H1 (cell line): ENCODE data around the gene SNAP25. TPM values are rescaled to one million over a fixed set of nuclear protein-coding genes. Genes with fewer than 3 reads are reported as not detected.

ENCODE experiments used
- CTCF ChIA-PET: fragments of 300-600 bp; sonication (Branson Sonifier 250); formaldehyde crosslinking; loops from one replicate; lab custom pipeline; 2021; ENCODE audit not compliant: partially characterized antibody; lab: Charles Lee
- POLR2A ChIA-PET: fragments of 300-600 bp; sonication (Branson Sonifier 250); formaldehyde crosslinking; loops from one replicate; lab custom pipeline; 2021; ENCODE audit warnings: inconsistent platforms; ENCODE audit not compliant: partially characterized antibody; lab: Charles Lee
- DNase-seq, 2 experiments: peaks; one replicate each; pipeline versions ENCODE4 v3.0.0 to v3.0.0-alpha.2; 2010 to 2022; ENCODE audit warnings: low spot score in 2 of 2, low read depth in 1 of 2, mixed read lengths in 1 of 2
- FAIRE-seq: peaks from 2 replicates; lab custom pipeline; 2011; peaks lifted over from hg19 to GRCh38; lab: Jason Lieb, UNC
- H2AFZ ChIP-seq: 2 replicates; pipeline ENCODE4 v1.8.1; 2012; ENCODE audit warnings: low read length, inconsistent platforms
- H2AK5ac ChIP-seq: 2 replicates; pipeline ENCODE4 v1.6.1; 2013; ENCODE audit warnings: low read depth, low read length
- H2BK120ac ChIP-seq: replicated peaks from 2 replicates; pipeline ENCODE3; 2013; ENCODE audit warnings: low read depth, low read length, inconsistent platforms
- H2BK12ac ChIP-seq: 2 replicates; pipeline ENCODE4 v1.6.1; 2013; ENCODE audit warnings: low read depth, low read length
- H2BK15ac ChIP-seq: 2 replicates; pipeline ENCODE4 v1.6.1; 2013; ENCODE audit warnings: low read length
- H2BK20ac ChIP-seq: 2 replicates; pipeline ENCODE4 v1.6.1; 2013; ENCODE audit warnings: low read length
- H2BK5ac ChIP-seq: 2 replicates; pipeline ENCODE4 v1.6.1; 2013; ENCODE audit warnings: low read depth, low read length
- H3K14ac ChIP-seq: 2 replicates; pipeline ENCODE4 v1.6.1; 2013; ENCODE audit warnings: inconsistent platforms; ENCODE audit not compliant: insufficient read length
- H3K18ac ChIP-seq: 2 replicates; pipeline ENCODE4 v1.6.1; 2013; ENCODE audit warnings: low read length; ENCODE audit errors: extremely low read depth
- H3K23ac ChIP-seq: 2 replicates; pipeline ENCODE4 v1.6.1; 2013; ENCODE audit warnings: inconsistent platforms; ENCODE audit not compliant: insufficient read length
- H3K23me2 ChIP-seq: 2 replicates; pipeline ENCODE4 v1.6.1; 2013; ENCODE audit warnings: low read depth, low read length
- H3K27ac ChIP-seq: 2 replicates; pipeline ENCODE4 v1.6.1; 2011; ENCODE audit warnings: low read depth, low read length, inconsistent platforms
- H3K27me3 ChIP-seq, 4 experiments: replicated peaks in 1 of 4; 1 replicate in 1 of 4; 2 replicates in 3 of 4; pipeline versions ENCODE4 v1.6.1 to v1.8.1; 2011 to 2013; ENCODE audit warnings: low read length in 3 of 4, mild to moderate bottlenecking in 3 of 4, inconsistent platforms in 2 of 4, mixed read lengths in 2 of 4, moderate library complexity in 1 of 4; ENCODE audit not compliant: control insufficient read depth in 3 of 4, insufficient read depth in 3 of 4; ENCODE audit errors: extremely low read depth in 1 of 4
- H3K36me3 ChIP-seq, 4 experiments: 2 replicates each; pipeline versions ENCODE4 v1.6.1 to v1.8.1; 2011 to 2013; ENCODE audit warnings: mild to moderate bottlenecking in 4 of 4, low read length in 3 of 4, moderate library complexity in 2 of 4, control low read depth in 1 of 4, inconsistent platforms in 1 of 4; ENCODE audit not compliant: insufficient read depth in 4 of 4, control insufficient read depth in 2 of 4
- H3K4ac ChIP-seq: replicated peaks from 2 replicates; pipeline ENCODE3; 2013; ENCODE audit warnings: low read length, low read depth, mixed read lengths, inconsistent platforms; ENCODE audit not compliant: insufficient read length
- H3K4me1 ChIP-seq, 4 experiments: replicated peaks in 1 of 4; 1 replicate in 1 of 4; 2 replicates in 3 of 4; pipeline versions ENCODE4 v1.6.1 to v1.8.1; 2011 to 2013; ENCODE audit warnings: low read length in 3 of 4, inconsistent platforms in 2 of 4, mixed read lengths in 1 of 4; ENCODE audit not compliant: insufficient read depth in 4 of 4, control insufficient read depth in 3 of 4
- H3K4me2 ChIP-seq, 2 experiments: 2 replicates each; pipeline versions ENCODE4 v1.6.1 to v1.8.1; 2011 to 2013; ENCODE audit warnings: low read depth in 2 of 2, low read length in 2 of 2, control low read depth in 1 of 2, inconsistent platforms in 1 of 2, mild to moderate bottlenecking in 1 of 2; ENCODE audit not compliant: insufficient read depth in 1 of 2
- H3K4me3 ChIP-seq, 4 experiments: fragments of 200-600, 300-600 bp in 1 of 4; sonication (generic), shearing (Covaris generic), sonication (Bioruptor Twin) in 1 of 4; 2 replicates each; pipeline versions ENCODE4 v1.5.1 to v1.8.1; 2011 to 2016; ENCODE audit warnings: low read length in 4 of 4, low read depth in 3 of 4, control low read depth in 2 of 4, inconsistent platforms in 2 of 4, mild to moderate bottlenecking in 2 of 4, mixed read lengths in 1 of 4, moderate library complexity in 1 of 4; ENCODE audit not compliant: insufficient read depth in 2 of 4; ENCODE audit errors: extremely low read depth in 1 of 4
- H3K56ac ChIP-seq: replicated peaks from 2 replicates; pipeline ENCODE3; 2013; ENCODE audit warnings: low read depth, mild to moderate bottlenecking, mixed read lengths, low read length, inconsistent platforms; ENCODE audit not compliant: insufficient read length
- H3K79me1 ChIP-seq: 2 replicates; pipeline ENCODE4 v1.6.1; 2013; ENCODE audit warnings: low read depth, low read length, control low read depth
- H3K79me2 ChIP-seq, 2 experiments: 2 replicates each; pipeline versions ENCODE4 v1.6.1 to v1.8.1; 2012 to 2013; ENCODE audit warnings: low read length in 2 of 2, mild to moderate bottlenecking in 2 of 2, inconsistent platforms in 1 of 2; ENCODE audit not compliant: insufficient read depth in 2 of 2, control insufficient read depth in 1 of 2
- H3K9ac ChIP-seq, 4 experiments: replicated peaks in 1 of 4; 1 replicate in 1 of 4; 2 replicates in 3 of 4; pipeline versions ENCODE4 v1.6.1 to v1.8.1; 2011 to 2013; ENCODE audit warnings: low read depth in 3 of 4, low read length in 3 of 4, control low read depth in 2 of 4, mild to moderate bottlenecking in 2 of 4, moderate library complexity in 2 of 4, inconsistent platforms in 1 of 4; ENCODE audit errors: extremely low read depth in 1 of 4
- H3K9me3 ChIP-seq, 2 experiments: 2 replicates each; pipeline versions ENCODE4 v1.6.1 to v1.8.1; 2012 to 2013; ENCODE audit warnings: mild to moderate bottlenecking in 2 of 2, moderate library complexity in 2 of 2, control low read depth in 1 of 2, inconsistent platforms in 1 of 2, low read depth in 1 of 2, low read length in 1 of 2, mixed read lengths in 1 of 2; ENCODE audit not compliant: insufficient read depth in 2 of 2
- H4K20me1 ChIP-seq, 2 experiments: replicated peaks in 1 of 2; 2 replicates each; pipeline versions ENCODE3 to v1.8.1; 2011 to 2013; ENCODE audit warnings: inconsistent platforms in 2 of 2, low read length in 2 of 2, mild to moderate bottlenecking in 1 of 2; ENCODE audit not compliant: insufficient read depth in 2 of 2, control insufficient read depth in 1 of 2
- H4K5ac ChIP-seq: 2 replicates; pipeline ENCODE4 v1.6.1; 2013; ENCODE audit warnings: low read length, low read depth, mixed read lengths, inconsistent platforms; ENCODE audit not compliant: insufficient read length
- H4K8ac ChIP-seq: 2 replicates; pipeline ENCODE4 v1.8.0; 2013; ENCODE audit warnings: mild to moderate bottlenecking, moderate library complexity, low read length, inconsistent platforms; ENCODE audit not compliant: insufficient read depth; ENCODE audit errors: extremely low read depth
- H4K91ac ChIP-seq: replicated peaks from 2 replicates; pipeline ENCODE3; 2013; ENCODE audit warnings: low read length, mixed read lengths, inconsistent platforms; ENCODE audit not compliant: insufficient read length
- BACH1 ChIP-seq: IDR thresholded peaks from 2 replicates; pipeline ENCODE4 v1.6.1; 2012; ENCODE audit warnings: low read length, improper control_type of control experiment
- BCL11A ChIP-seq, 2 experiments: IDR thresholded peaks; one replicate each; pipeline ENCODE4 v1.6.1; 2011; ENCODE audit warnings: low read depth in 2 of 2, low read length in 2 of 2, mild to moderate bottlenecking in 2 of 2
- BRCA1 ChIP-seq: IDR thresholded peaks from 2 replicates; pipeline ENCODE4 v1.6.1; 2012; ENCODE audit warnings: low read depth, low read length, improper control_type of control experiment
- CBX5 ChIP-seq: fragments of 300-800, 300-1000 bp; sonication (generic); IDR thresholded peaks from 2 replicates; pipeline ENCODE4 v1.7.1; 2016; ENCODE audit warnings: antibody characterized with exemption, low read length, low read depth
- CEBPB ChIP-seq: IDR thresholded peaks from 2 replicates; pipeline ENCODE4 v1.6.1; 2012; ENCODE audit warnings: low read depth, low read length
- CREB1 ChIP-seq: IDR thresholded peaks from 2 replicates; pipeline ENCODE4 v1.6.1; 2012; ENCODE audit warnings: inconsistent platforms
- EGR1 ChIP-seq: IDR thresholded peaks from 2 replicates; pipeline ENCODE4 v1.6.1; 2011; ENCODE audit warnings: low read depth, low read length, borderline replicate concordance
- NANOG ChIP-seq: IDR thresholded peaks from 2 replicates; pipeline ENCODE4 v1.6.1; 2011; ENCODE audit warnings: low read length, low read depth, mild to moderate bottlenecking, inconsistent platforms; ENCODE audit not compliant: insufficient read depth, poor library complexity, severe bottlenecking
- POU5F1 ChIP-seq: IDR thresholded peaks from 2 replicates; pipeline ENCODE4 v1.6.1; 2011; ENCODE audit warnings: low read depth, mild to moderate bottlenecking, low read length, moderate library complexity
- RNF2 ChIP-seq: fragments of 200-900, 300-1000 bp; sonication (generic); IDR thresholded peaks from 2 replicates; pipeline ENCODE4 v1.7.1; 2016; ENCODE audit warnings: borderline replicate concordance, low read depth, mild to moderate bottlenecking, antibody characterized with exemption, low read length; ENCODE audit not compliant: poor library complexity, severe bottlenecking; ENCODE audit errors: missing control alignments
- SIN3A ChIP-seq, 2 experiments: IDR thresholded peaks in 1 of 2; conservative IDR thresholded peaks in 1 of 2; 2 replicates each; pipeline ENCODE4 v1.6.1; 2011 to 2012; ENCODE audit warnings: low read length in 2 of 2, improper control_type of control experiment in 1 of 2, low read depth in 1 of 2, mild to moderate bottlenecking in 1 of 2
- SP1 ChIP-seq: IDR thresholded peaks from 2 replicates; pipeline ENCODE4 v1.6.1; 2011; ENCODE audit warnings: low read depth, low read length
- TAF1 ChIP-seq: IDR thresholded peaks from 2 replicates; pipeline ENCODE4 v1.6.1; 2011; ENCODE audit warnings: mild to moderate bottlenecking, low read depth, low read length
- WGBS, 2 experiments: shearing (Covaris generic) in 1 of 2; methylation state at CpG; one replicate each; pipeline versions ENCODE4 v1.1.6 to v1.1.7; 2013 to 2015; ENCODE audit warnings: low lambda C conversion rate in 2 of 2, mixed read lengths in 2 of 2, inconsistent platforms in 1 of 2, low coverage in 1 of 2, missing lambda C conversion rate in 1 of 2; ENCODE audit not compliant: insufficient replicate concordance in 2 of 2, insufficient coverage in 1 of 2, insufficient read length in 1 of 2; ENCODE audit errors: extremely low coverage in 1 of 2, missing lambda C conversion rate in 1 of 2; 5-methylcytosine and 5-hydroxymethylcytosine counted together
- polyA plus RNA-seq, 7 experiments: library from polyadenylated mRNA; depleted of rRNA in 3 of 7; stranded (reverse) in 5 of 7; unstranded in 2 of 7; fragments of >200 nt in 5 of 7; fragments of 200-250 nt in 2 of 7; gene quantifications; 1 replicate in 5 of 7; 2 replicates in 1 of 7; 4 replicates in 1 of 7; pipeline versions ENCODE4 v1.2.1 to v1.2.3, GENCODE V29; 2011 to 2013; ENCODE audit warnings: missing spikeins in 2 of 7, mixed read lengths in 2 of 7
- total RNA-seq: library from RNA; stranded (reverse); fragmentation: NEBNext Ultra II Directional; extraction: Animal tissue kit (Norgen Biotek cat#: 25700); gene quantifications from 2 replicates; pipeline ENCODE4 v1.2.1, GENCODE V29; 2021
- TF ChIP-seq, protein P1 (sequence below): IDR thresholded peaks from 2 replicates; pipeline ENCODE4 v1.6.1; 2011; ENCODE audit warnings: low read depth, mild to moderate bottlenecking, low read length; ENCODE audit not compliant: insufficient read depth

Gene SNAP25
- total and polyA plus RNA-seq, 2 of the 8 experiments (the other 6 are each of a cell fraction or from before 2014, with no cell fraction given) = 0.51 to 0.52 TPM

DNA sequence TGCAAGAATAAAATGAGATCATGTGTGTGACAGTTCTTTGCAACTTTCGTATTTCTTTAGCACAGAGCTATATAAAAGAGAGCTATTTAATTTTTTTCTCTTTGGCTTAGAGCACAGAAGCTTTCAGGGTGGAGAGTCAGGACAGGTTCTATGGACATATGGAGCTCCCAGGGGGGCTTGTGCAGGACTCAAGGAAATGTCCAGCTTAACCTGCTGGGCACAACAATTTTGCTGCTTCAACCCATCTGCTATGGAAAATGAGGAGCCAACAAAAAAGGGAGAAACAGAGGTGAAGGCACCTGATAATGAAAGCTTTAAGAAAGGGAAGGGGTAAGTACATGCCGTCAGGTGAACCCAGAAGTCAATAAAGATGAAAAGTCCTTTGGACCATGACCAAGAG is 5.1 kb upstream of the SNAP25 start:
- no peak for FAIRE-seq
- no peaks in the 10 kb centered on the region for H4K20me1 ChIP-seq
- 82% methylated on average over 2 of the region's 2 CpGs; no CpG with 5 or more reads in 1 of the 2 experiments for WGBS, 2 experiments
- no peak for DNase-seq
- H2BK12ac ChIP-seq = no peak overlapping the region
- no peak overlapping the region for H3K14ac ChIP-seq
- H3K9ac ChIP-seq = no peak overlapping the region
- no peak overlapping the region for H3K4me3 ChIP-seq
- no peak overlapping the region for H2AFZ ChIP-seq
- no peak overlapping the region for H3K4ac ChIP-seq
- H4K5ac ChIP-seq = no peak overlapping the region
- no peaks in the 10 kb centered on the region for H3K79me1 ChIP-seq
- H4K8ac ChIP-seq = no peak overlapping the region
- no peak overlapping the region for H3K27ac ChIP-seq
- no peak overlapping the region for H3K4me2 ChIP-seq
- H3K23ac ChIP-seq = no peak overlapping the region
- no peaks in the 10 kb centered on the region for H3K36me3 ChIP-seq
- no peak overlapping the region for H4K91ac ChIP-seq
- no peak overlapping the region for H2BK20ac ChIP-seq
- H3K56ac ChIP-seq = no peak overlapping the region
- H3K9me3 ChIP-seq = no peaks in the 10 kb centered on the region
- H2BK120ac ChIP-seq = no peak overlapping the region
- no peak overlapping the region for H2BK15ac ChIP-seq
- H2AK5ac ChIP-seq = no peak overlapping the region
- H3K27me3 ChIP-seq = peaks cover 0 to 5% (median under 1%) of the 10 kb centered on the region in 4 experiments; a peak in 3 of 7 replicates
- no peak overlapping the region for H2BK5ac ChIP-seq
- peaks cover 14% of the 10 kb centered on the region for H3K23me2 ChIP-seq
- no peak overlapping the region for H3K18ac ChIP-seq
- CTCF ChIA-PET = interaction anchor here (0.8 to 2.7 kb wide), 7 partner anchors 12 to 246 kb away, joined by 3 to 12 read pairs (median 4); no protein-coding TSS in a partner anchor
- POLR2A ChIA-PET = interaction anchor here (0.6 kb wide), 1 partner anchor 294 kb away, joined by 5 read pairs; no protein-coding TSS in a partner anchor
- H3K4me1 ChIP-seq = peaks cover 0 to 7% (median 1%) of the 10 kb centered on the region in 4 experiments; a peak in 2 of 7 replicates
- no peaks in the 10 kb centered on the region for H3K79me2 ChIP-seq
- TF ChIP-seq CBX5 (no peak), CEBPB (no peak), SP1 (no peak), EGR1 (no peak), POU5F1 (no peak), BACH1 (no peak), BRCA1 (no peak), CREB1 (no peak), NANOG (no peak), BCL11A (IDR thresholded peaks at IDR 0.05; ENCODE audit: low read depth in 2 of 2, low read length in 2 of 2) (no peak), RNF2 (no peak), TAF1 (no peak), SIN3A (conservative IDR thresholded peaks at IDR 0.05 in 1 of 2, IDR thresholded peaks at IDR 0.05 in 1 of 2; ENCODE audit: low read depth in 1 of 2, low read length in 2 of 2) (no peak)
- TF ChIP-seq, protein P1, sequence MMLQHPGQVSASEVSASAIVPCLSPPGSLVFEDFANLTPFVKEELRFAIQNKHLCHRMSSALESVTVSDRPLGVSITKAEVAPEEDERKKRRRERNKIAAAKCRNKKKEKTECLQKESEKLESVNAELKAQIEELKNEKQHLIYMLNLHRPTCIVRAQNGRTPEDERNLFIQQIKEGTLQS = no peak
